GM18873 (cell line): ENCODE measurements around the gene CXorf58.
"Not testable (repeated sequence)": the region's sequence is repeated elsewhere in the genome, so short reads cannot be mapped to it uniquely, and the experiment has no call there.

Experiments used
- ATAC-seq: cut with Tn5 transposase; IDR thresholded peaks from one replicate; pipeline ENCODE4 v1.9.1; 2021; ENCODE audit warnings: mild to moderate bottlenecking, moderate library complexity, moderate number of reproducible peaks; ENCODE audit not compliant: unreplicated experiment, low FRiP score

CXorf58 gene

GRCh38 chrX:23952984-23953907 lies 45.4 kb downstream of the CXorf58 start:
- ATAC-seq: peak; percentile 87

DNA sequence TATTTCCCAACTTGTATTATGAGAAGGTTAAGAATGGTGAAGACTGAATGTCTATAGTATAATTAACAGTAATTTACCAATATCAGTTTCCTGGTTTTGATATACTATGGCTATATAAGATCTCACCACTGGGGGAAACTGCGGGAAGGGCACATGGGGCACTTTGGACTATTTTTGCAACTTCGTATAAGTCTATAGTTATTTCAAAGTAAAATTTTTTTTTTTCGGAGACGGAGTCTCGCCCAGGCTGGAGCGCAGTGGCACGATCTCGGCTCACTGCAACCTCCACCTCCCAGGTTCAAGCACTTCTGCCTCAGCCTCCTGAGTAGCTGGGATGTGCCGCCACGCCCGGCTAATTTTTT lies 46.1 kb downstream of the CXorf58 start:
- ATAC-seq: no peak

GRCh38 chrX:23954396-23954795 lies 46.6 kb downstream of the CXorf58 start:
- ATAC-seq: no peak

DNA sequence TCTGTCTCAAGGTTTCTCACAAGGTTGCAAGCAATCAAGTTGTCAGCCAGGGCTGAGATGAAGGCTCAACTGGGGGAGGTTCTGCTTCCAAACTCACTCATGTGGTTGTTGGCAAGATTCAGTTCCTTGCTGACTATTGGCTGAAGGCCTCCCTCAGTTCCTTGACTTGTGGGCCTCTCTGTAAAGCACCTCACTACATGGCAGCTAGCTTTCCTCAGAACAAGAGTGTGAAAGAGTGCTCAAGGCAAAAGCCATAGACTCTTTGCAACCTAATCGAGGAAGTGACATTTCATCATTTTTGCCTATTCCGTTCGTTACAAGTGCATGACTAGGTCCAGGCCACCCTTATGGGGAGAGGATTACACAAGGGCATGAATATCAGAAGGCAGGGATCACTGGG lies 52.0 kb downstream of the CXorf58 start:
- no peak for ATAC-seq

DNA sequence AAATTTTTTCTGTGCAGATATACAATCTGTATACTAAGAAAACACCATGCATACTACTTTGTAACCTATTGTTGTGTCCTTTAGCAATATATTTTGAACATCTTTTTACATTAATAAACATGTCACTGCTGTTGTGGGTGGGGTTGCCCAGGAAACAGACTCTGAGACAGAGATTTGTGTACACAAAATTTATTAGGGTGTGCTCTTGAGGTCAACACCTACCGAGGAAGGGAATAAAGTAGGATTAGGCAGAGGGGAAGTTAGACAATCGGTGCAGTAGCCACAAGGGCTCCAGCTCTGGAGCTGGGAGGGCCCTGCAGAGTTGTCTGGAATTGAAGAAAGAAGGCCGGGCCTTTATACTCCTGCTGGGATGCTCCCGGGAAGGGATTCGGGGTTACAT lies 56.4 kb downstream of the CXorf58 start:
- no peak for ATAC-seq

DNA sequence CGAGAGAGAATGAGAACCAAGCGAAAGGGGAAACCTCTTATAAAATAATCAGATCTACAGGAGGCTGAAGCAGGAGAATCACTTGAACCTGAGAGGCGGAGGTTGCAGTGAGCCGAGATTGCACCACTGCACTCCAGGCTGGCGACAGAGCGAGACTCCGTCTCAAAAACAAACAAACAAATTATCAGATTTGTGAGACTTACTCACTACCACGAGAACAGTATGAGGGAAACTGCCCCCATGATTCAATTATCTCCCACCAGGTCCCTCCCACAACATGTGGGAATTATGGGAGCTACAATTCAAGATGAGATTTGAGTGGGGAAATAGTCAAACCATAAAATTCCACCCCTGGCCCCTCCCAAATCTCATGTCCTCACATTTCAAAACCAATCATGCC lies 57.8 kb downstream of the CXorf58 start:
- ATAC-seq: not testable (repeated sequence)

DNA sequence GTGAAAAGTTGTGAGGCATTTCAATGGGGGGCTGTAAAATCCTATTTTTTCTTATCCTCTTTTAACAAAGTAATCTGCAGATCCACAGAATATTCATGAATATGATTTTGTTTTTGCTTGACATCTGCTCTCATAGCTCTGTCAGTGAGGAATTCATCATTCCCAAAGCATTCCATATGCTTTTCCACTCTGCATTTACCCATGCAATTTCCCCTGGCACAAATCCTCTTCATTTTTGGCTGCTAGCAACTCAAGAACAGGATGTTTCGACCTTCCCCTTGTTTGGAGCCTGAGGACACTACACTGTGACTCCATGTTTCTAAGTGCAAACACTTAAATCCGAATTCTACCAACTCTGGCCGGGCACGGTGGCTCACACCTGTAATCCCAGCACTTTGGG lies 70.7 kb downstream of the CXorf58 start:
- no peak for ATAC-seq

- ATAC-seq: no peak
These were observed 72.2 kb downstream of the CXorf58 start for GRCh38 chrX:23980011-23980441.

GRCh38 chrX:23981222-23981621 lies 73.4 kb downstream of the CXorf58 start:
- ATAC-seq: no peak

DNA sequence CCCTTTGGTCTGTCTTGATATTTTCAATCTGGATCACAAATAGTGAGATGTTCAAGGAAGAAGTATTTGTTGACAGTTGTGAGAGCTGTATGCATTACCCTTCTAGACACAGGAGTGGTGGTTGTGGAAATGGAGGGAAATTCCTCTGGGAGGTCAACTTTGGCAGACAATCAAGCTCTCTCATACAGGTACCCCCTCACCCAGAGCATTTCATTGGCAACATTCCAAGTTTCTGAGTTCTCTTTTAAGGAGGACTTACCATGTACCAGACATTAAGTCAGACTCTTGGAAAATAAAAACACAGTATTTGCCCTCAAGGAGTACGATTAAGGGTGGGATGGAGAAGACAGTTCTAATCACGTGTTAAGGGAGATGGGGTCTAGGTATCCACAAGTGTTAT lies 73.9 kb downstream of the CXorf58 start:
- ATAC-seq: no peak

- no peak for ATAC-seq
These were observed 75.1 kb downstream of the CXorf58 start for GRCh38 chrX:23982891-23983290.
